Activated naive CD8-positive, alpha-beta T cell treated with anti-CD3 and anti-CD28 coated beads, Interleukin-2, amount 50 U/mL, for 24 hours (primary cell): ENCODE measurements around the gene TSHZ1.
"Not testable (repeated sequence)": the region's sequence is repeated elsewhere in the genome, so short reads cannot be mapped to it uniquely, and the experiment has no call there.

Experiments
- ATAC-seq: fragments of 150-1000 bp; cut with Tn5 transposase; one replicate; pipeline ENCODE4 v1.10.0; 2021
- DNase-seq: peaks from one replicate; pipeline ENCODE4 v3.0.0; 2021
- H3K27ac Mint-ChIP-seq: one replicate; pipeline ENCODE4 v1.8.0; 2021; ENCODE audit warnings: mild to moderate bottlenecking, mixed read lengths
- H3K27me3 Mint-ChIP-seq: one replicate; pipeline ENCODE4 v1.8.0; 2021; ENCODE audit warnings: mixed read lengths
- H3K36me3 Mint-ChIP-seq: one replicate; pipeline ENCODE4 v1.8.0; 2021; ENCODE audit warnings: low read depth, mixed read lengths
- H3K4me1 Mint-ChIP-seq: one replicate; pipeline ENCODE4 v1.8.0; 2021; ENCODE audit warnings: mixed read lengths
- H3K4me3 Mint-ChIP-seq: one replicate; pipeline ENCODE4 v1.8.0; 2021; ENCODE audit warnings: mild to moderate bottlenecking, moderate library complexity, mixed read lengths
- H3K9me3 Mint-ChIP-seq: one replicate; pipeline ENCODE4 v1.8.0; 2021; ENCODE audit warnings: mixed read lengths

Gene TSHZ1

DNA sequence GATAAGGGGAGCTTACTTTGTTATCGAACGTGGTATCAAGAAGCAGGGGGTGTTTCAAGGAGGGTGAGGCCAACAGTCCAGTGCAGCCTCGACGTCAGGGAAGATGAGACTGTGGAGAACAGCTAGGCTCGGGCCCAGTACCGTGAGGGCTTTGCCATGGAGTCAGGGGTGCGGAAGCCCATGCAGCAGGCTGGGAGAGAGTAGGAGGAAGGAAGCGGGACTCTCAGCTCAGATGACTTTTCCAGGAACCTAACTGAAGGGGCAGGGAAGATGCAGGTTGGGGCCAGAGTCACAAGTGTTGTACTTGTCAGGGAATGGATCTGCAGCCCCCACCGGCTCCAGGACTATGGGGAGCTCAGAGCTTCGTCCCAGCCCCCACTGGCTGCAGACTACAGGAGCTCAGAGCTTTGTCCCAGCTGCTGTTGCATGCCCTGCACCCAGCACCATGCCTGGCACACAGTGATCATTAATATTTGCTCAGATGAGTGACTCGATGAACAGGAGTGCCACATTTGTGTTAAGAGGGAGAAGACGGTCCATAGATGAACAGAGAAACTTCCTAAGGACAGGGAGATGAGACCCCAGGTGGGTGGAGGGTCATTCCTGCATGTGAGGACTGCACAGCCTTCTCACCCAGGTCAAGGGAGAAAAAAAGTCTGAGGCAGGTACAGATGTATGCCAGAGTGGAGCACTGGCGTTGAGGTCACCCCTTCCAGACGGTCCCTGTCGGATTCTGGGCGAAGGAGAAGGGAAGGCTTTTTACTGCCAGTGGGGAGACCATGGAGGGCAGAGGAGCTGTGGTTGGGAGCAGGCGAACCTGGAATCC, 38.1 kb upstream of the TSHZ1 start:
- Mint-ChIP-seq H3K27me3 (peaks cover 2% of the 10 kb centered on the region), H3K9me3 (no peaks in the 10 kb centered on the region), H3K27ac (no peak overlapping the region), H3K36me3 (no peaks in the 10 kb centered on the region), H3K4me1 (peaks cover 14% of the 10 kb centered on the region), H3K4me3 (no peak overlapping the region)
- ATAC-seq (no peak), DNase-seq (no peak)

DNA sequence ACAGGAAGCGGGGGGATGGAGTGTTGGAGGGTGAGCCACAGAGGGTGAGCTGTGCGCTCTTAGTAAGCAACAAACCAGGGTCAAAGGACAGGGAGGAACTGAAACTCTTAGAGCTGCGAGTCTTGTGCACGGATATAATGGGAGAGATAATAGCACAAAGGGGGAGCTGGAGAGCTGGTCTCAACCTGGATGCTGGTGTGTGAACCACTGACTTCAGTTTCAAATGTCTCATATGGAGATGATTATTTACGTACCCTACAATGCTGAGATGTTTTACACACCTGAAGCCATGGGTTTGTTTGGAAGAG, 37.5 kb upstream of the TSHZ1 start:
- Mint-ChIP-seq H3K9me3 (no peaks in the 10 kb centered on the region), H3K4me1 (peaks cover 14% of the 10 kb centered on the region), H3K36me3 (no peaks in the 10 kb centered on the region), H3K4me3 (no peak overlapping the region), H3K27ac (no peak overlapping the region), H3K27me3 (peaks cover 2% of the 10 kb centered on the region)
- DNase-seq (no peak), ATAC-seq (peak; percentile 36)

DNA sequence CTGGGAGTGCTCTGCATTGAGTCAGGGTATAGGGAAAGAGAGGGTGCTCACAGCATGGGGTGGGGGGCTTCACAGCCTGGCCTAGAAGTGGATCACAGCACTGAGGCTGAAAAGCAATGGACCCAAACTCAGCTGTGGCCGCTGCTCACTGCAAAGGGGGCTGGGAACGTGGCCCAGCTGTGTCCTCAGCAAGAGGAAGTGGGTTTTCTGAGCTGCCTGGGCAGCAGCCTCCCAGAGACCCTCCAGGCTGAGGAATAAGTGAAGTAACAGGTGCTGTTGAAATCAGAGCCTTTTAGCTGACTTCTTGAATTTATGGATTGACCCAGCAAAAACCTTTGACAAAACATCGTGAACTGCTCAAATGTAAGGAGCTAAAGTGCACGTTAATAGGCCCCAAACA, 36.9 kb upstream of the TSHZ1 start:
- Mint-ChIP-seq H3K4me1 (peaks cover 14% of the 10 kb centered on the region), H3K4me3 (no peak overlapping the region), H3K27me3 (peaks cover 2% of the 10 kb centered on the region), H3K36me3 (no peaks in the 10 kb centered on the region), H3K27ac (no peak overlapping the region), H3K9me3 (no peaks in the 10 kb centered on the region)
- ATAC-seq (no peak), DNase-seq (no peak)

DNA sequence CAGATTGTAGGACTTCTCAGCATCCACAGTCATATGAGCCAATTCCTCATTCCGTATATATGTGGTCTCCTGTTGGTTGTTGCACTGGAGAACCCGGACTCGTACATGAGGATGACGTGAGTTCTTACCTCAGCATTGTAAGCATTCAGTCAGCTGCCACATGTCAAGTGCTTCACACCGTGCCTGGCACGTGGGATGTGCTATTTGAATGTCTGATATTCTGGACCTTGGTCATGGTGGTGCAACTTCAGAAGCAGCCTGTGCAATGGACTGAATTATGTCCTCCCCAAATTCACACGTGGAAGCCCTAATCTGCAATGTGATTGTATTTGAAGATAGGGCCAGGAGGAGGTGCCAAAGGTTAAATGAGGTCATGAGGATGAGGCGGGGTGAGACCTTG, 33.7 kb upstream of the TSHZ1 start:
- Mint-ChIP-seq H3K4me3 (no peak overlapping the region), H3K9me3 (no peaks in the 10 kb centered on the region), H3K4me1 (peaks cover 14% of the 10 kb centered on the region), H3K36me3 (no peaks in the 10 kb centered on the region), H3K27me3 (peaks cover 2% of the 10 kb centered on the region), H3K27ac (no peak overlapping the region)
- DNase-seq, result no peak
- no peak for ATAC-seq

DNA sequence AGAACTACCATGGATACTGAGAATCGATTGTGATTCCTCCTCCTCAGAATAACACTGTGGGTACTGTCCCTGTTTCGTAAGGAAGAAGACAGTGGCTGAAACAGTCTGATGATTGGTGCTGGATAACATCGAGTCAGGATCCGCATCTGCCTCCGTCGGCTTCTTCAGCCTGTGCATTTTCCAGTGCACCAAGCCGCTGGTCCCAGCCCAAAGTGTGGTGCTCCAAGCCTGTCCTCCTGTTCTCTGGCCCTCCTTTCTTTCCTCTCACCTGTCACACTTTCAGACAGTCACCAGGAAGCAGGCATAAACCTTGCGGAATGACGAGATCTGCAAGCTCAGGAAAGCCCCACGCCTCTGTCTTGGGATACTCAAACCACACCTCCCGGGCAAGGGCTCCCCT, 32.2 kb upstream of the TSHZ1 start:
- Mint-ChIP-seq H3K4me1 (peaks cover 8% of the 10 kb centered on the region), H3K27me3 (no peaks in the 10 kb centered on the region), H3K4me3 (no peak overlapping the region), H3K36me3 (no peaks in the 10 kb centered on the region), H3K27ac (no peak overlapping the region), H3K9me3 (no peaks in the 10 kb centered on the region)
- no peak for DNase-seq
- ATAC-seq, result no peak

DNA sequence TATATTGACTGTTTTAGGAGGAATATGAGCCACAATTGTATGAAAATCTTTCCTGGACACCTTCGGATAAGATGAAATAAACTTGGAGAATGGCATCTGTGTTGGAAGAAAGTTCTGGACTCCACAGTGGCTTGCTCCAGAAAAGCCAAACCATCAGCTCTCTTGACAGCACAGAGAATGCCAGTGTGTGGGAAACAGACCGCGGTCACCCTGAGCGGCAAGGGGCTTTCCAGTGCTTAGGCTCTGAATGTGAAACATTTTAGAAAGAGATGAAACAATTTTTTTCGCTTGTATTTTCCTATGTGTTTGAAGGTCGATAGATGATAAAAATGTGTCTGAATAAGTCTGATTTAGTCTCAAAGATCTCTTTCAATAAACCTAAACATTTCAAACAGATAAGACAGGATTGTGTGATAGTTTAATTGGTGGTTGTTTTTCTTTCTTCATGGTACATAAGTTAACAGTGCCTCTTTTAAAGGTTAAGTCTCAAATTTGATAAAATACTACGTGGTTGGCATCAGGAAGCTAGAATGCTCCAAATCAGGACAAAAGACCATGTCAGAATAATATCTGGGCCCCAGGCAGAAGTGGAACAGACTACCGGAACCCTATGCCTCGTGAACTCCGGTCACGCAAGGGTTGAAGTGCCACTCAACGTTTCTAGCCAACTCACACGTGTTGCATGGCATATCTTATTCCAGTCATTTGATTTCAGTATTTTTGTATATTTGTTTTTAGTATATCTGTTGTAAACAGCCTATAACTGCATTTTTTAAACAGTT, 30.6 kb upstream of the TSHZ1 start:
- no peaks in the 10 kb centered on the region for H3K4me1 Mint-ChIP-seq
- DNase-seq (no peak), ATAC-seq (no peak)
- no peaks in the 10 kb centered on the region for H3K27me3 Mint-ChIP-seq
- no peak overlapping the region for H3K4me3 Mint-ChIP-seq
- no peaks in the 10 kb centered on the region for H3K36me3 Mint-ChIP-seq
- H3K9me3 Mint-ChIP-seq, result no peaks in the 10 kb centered on the region
- H3K27ac Mint-ChIP-seq, result no peak overlapping the region

DNA sequence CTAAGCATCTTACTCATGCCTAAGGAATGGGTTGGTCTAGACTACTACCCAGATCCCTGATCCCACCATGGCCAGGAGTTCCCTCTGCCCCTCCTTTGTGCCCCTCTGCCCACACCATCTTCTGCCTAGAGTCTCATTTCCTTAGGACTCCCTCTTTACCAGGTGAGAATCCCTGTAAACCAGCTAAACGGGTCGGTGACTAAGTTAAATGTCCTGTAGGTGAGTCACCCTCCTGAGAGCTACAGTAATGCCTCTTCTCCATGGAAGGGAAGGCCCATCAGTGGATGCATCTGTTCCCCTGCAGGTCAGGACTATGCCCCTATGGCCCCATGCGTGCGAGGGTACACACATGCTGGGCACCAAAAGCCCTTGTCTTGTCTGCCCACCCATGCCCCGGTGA, 27.1 kb upstream of the TSHZ1 start:
- Mint-ChIP-seq H3K27me3 (no peaks in the 10 kb centered on the region), H3K36me3 (no peaks in the 10 kb centered on the region)
- no peak for ATAC-seq

DNA sequence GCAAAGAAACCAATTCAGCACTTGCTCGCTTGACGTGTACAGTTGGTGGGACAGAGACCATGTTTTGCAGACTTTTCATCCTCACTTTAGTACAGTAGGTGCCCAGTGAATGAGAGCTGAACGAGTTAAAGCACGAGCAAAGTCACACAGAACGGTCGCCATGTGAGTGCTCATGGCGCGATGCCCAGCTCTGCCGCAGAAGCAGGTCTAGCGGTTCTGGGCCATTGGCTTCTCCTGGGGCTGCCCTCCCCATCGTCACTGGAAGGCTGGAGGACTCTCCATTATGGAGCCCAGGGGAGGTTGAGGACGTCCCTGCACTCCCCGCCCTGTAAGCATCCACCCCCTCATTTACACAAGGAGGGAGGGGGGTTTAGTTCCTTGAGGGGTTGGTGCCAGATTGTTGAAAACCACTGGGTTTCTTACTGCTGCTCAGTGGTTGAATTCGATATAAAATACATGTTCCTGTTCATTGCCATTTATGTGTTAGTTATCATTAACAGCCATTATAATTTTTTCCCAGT, 26.6 kb upstream of the TSHZ1 start:
- H3K27ac Mint-ChIP-seq, result no peak overlapping the region
- ATAC-seq, result no peak
- no peaks in the 10 kb centered on the region for H3K4me1 Mint-ChIP-seq
- H3K9me3 Mint-ChIP-seq, result no peaks in the 10 kb centered on the region
- no peak overlapping the region for H3K4me3 Mint-ChIP-seq
- no peaks in the 10 kb centered on the region for H3K36me3 Mint-ChIP-seq
- H3K27me3 Mint-ChIP-seq, result no peaks in the 10 kb centered on the region
- DNase-seq, result no peak

More for the DNA sequence above, 27.1 kb upstream of the TSHZ1 start:
- no peak for DNase-seq
- H3K4me1 Mint-ChIP-seq, result no peaks in the 10 kb centered on the region
- H3K27ac Mint-ChIP-seq, result no peak overlapping the region
- H3K9me3 Mint-ChIP-seq, result no peaks in the 10 kb centered on the region
- H3K4me3 Mint-ChIP-seq, result no peak overlapping the region

DNA sequence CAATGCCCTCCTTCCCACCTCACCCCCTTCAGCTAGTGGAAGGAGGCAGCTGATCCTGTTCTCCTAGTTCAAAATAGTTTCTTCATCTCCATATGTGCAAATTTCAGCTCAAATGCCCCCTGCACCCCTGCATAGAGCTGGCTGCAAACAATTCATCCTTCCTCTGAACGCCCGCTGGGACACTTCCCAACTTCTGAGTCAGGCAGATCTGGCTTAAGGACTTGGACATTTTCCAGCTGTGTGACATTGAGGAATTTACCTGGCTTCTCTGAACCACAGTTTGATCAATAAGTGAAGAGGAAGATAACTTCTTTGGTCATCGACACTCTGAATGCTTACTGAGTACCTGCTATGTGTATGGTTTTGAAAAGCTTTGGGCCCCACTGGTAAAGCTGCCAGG, 25.1 kb upstream of the TSHZ1 start:
- H3K27ac Mint-ChIP-seq, result no peak overlapping the region
- no peaks in the 10 kb centered on the region for H3K36me3 Mint-ChIP-seq
- H3K4me1 Mint-ChIP-seq, result no peaks in the 10 kb centered on the region
- DNase-seq (no peak), ATAC-seq (no peak)
- H3K4me3 Mint-ChIP-seq, result no peak overlapping the region
- H3K27me3 Mint-ChIP-seq, result no peaks in the 10 kb centered on the region
- no peaks in the 10 kb centered on the region for H3K9me3 Mint-ChIP-seq

DNA sequence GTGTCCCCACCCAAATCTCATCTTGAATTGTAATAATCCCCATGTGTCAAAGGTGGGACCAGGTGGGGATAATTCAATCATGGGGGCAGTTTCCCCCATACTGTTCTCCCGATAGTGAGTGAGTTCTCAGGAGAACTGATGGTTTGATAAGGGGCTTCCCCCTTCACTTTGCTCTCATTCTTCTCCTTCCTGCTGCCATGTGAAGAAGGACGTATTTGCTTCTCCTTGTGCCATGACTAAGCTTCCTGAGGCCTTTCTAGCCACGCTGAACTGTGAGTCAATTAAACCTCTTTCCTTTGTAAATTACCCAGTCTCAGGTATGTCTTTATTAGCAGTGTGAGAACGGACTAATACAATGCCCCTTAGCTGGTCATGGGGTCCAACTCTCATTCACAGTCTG, 22.9 kb upstream of the TSHZ1 start:
- not testable (repeated sequence) for H3K4me1 Mint-ChIP-seq, ATAC-seq, H3K27me3 Mint-ChIP-seq, H3K36me3 Mint-ChIP-seq, H3K27ac Mint-ChIP-seq, H3K4me3 Mint-ChIP-seq, H3K9me3 Mint-ChIP-seq, DNase-seq

DNA sequence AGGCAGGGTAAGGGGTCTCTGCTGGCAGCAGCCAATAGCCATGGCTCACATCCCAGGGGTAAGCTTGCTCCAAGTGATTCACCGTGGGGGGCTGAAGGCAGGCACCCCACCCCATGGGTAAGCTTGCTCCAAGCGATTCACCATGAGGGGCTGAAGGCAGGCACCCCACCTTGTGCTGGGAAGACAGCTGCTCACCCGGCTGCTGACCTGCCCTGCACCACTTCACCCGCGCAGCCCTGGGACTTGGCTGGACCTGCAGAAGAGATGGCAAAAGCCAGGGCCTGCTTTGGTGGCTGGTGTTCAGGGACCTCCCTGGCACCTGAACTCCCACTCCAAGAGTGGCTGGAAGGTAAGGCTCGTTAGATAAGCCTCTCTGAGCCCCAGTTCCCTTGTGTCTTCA, 20.9 kb upstream of the TSHZ1 start:
- ATAC-seq, result no peak
- H3K27ac Mint-ChIP-seq, result no peak overlapping the region
- no peaks in the 10 kb centered on the region for H3K36me3 Mint-ChIP-seq
- H3K27me3 Mint-ChIP-seq, result no peaks in the 10 kb centered on the region
- DNase-seq, result no peak
- H3K4me1 Mint-ChIP-seq, result no peaks in the 10 kb centered on the region
- H3K4me3 Mint-ChIP-seq, result no peak overlapping the region
- H3K9me3 Mint-ChIP-seq, result no peaks in the 10 kb centered on the region

DNA sequence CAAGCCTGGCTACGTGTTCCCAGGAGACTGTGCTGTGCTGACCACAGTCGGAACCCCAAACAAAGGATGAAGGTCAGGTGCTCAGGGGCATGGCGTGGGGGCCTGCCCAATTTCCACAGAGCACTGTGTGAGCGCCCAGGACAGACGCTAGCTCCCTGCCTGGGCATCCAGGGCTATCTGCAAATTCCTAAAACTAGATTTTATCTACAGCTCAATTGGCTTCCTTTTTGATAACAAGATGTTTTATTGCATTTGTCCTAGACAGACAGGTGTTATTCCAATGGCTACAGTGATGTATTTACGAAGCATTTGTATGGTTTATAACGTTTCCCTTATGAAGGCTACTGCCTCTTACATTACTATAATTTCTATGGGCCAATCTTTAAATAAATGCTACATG, 17.7 kb upstream of the TSHZ1 start:
- Mint-ChIP-seq H3K27ac (no peak overlapping the region), H3K9me3 (no peaks in the 10 kb centered on the region), H3K36me3 (no peaks in the 10 kb centered on the region), H3K4me1 (peaks cover 3% of the 10 kb centered on the region), H3K4me3 (no peak overlapping the region), H3K27me3 (no peaks in the 10 kb centered on the region)
- ATAC-seq, result no peak
- DNase-seq, result no peak

DNA sequence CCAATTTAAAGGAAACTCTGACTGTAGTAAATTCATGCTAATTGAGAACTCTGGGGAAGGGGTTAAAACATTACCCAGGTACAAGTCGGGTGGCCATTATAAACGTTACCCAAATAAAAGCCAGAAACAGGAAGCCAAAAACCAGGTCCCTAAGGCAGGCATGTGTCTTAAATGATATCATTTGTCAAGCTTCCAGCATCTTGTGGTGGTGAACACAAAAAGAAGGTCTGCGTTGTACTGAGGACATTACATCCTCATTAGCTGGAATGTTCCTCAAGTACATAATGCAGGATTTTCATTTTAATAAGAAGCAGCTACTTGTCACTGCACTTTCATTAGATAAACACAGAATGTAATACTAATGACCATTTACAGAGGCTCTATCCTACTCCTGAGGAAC, 12.6 kb upstream of the TSHZ1 start:
- H3K4me1 Mint-ChIP-seq, result peaks cover 29% of the 10 kb centered on the region
- ATAC-seq (no peak), DNase-seq (no peak)
- H3K27me3 Mint-ChIP-seq, result no peaks in the 10 kb centered on the region
- no peak overlapping the region for H3K4me3 Mint-ChIP-seq
- peaks cover 17% of the 10 kb centered on the region for H3K36me3 Mint-ChIP-seq
- H3K27ac Mint-ChIP-seq, result no peak overlapping the region
- no peaks in the 10 kb centered on the region for H3K9me3 Mint-ChIP-seq

DNA sequence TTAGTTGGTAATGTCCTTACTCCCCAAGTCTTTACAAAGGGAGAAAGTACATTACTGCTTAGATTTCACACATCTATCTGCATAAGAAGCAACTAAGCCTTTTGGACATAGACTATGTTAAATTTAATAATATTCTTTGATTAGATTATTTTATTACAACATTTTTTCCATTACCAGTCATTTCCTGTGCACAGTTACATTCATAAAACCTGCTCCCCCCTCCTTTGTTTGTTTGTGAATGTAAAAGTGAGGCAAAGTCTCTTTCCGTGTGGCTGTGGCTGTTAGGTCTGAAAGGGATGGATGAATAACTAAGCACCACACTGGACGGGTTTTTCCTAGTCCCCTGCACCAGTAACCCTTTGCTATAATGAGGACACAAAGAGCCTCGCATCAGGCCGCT, 11.3 kb upstream of the TSHZ1 start:
- Mint-ChIP-seq H3K27me3 (no peaks in the 10 kb centered on the region), H3K4me3 (no peak overlapping the region), H3K4me1 (peaks cover 29% of the 10 kb centered on the region), H3K27ac (no peak overlapping the region), H3K36me3 (peaks cover 17% of the 10 kb centered on the region), H3K9me3 (no peaks in the 10 kb centered on the region)
- ATAC-seq, result no peak
- DNase-seq, result no peak

DNA sequence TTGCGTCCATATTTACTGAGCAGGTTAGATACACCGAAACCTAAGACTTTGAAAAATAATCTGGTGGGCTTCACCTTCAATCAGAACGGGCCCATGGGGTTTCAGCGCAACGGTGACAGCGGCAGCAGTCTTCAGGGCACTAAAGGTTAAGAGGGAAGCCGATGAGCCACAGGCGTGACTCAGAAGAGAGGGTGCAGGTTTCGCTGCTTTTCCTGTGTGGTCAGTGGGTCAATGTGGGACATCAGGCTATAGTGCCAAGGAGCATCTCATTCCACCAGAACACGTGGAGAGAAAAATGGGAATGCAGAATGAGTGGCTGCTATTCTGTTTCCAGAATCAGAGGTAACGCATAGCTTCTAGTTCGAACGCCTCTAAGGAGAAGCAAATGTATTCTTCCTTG, 10.5 kb upstream of the TSHZ1 start:
- Mint-ChIP-seq H3K27me3 (no peaks in the 10 kb centered on the region), H3K9me3 (no peaks in the 10 kb centered on the region), H3K36me3 (peaks cover 17% of the 10 kb centered on the region), H3K27ac (no peak overlapping the region), H3K4me3 (no peak overlapping the region), H3K4me1 (peaks cover 29% of the 10 kb centered on the region)
- DNase-seq, result no peak
- ATAC-seq, result no peak
